Stomach (tissue), 4 donors: ENCODE data around the gene NPM3.

ENCODE experiments used
- CTCF ChIP-seq, 7 experiments: fragments of 450-650 bp in 4 of 7; fragments of 200-600 bp in 3 of 7; sonication (generic) in 3 of 7; IDR thresholded peaks; one replicate each; pipeline ENCODE4 v1.5.1; 2016 to 2019; ENCODE audit warnings: antibody characterized with exemption in 7 of 7, control low read depth in 2 of 7, mild to moderate bottlenecking in 1 of 7
- EP300 ChIP-seq: sonication (generic); formaldehyde crosslinking; IDR thresholded peaks from one replicate; pipeline ENCODE4 v1.6.1; 2017; ENCODE audit warnings: antibody characterized with exemption
- POLR2A ChIP-seq, 4 donors: fragments of 450-650 bp; IDR thresholded peaks; one replicate each; pipeline ENCODE4 v1.6.1; 2016; ENCODE audit warnings: antibody characterized with exemption in 4 of 4, control low read depth in 2 of 4, mild to moderate bottlenecking in 1 of 4, moderate library complexity in 1 of 4

GRCh38 chr10:101766306-101766705 is 16.9 kb downstream of the NPM3 start:
- TF ChIP-seq CTCF (IDR thresholded peaks at IDR 0.05) (no peak), EP300 (no peak), POLR2A (IDR thresholded peaks at IDR 0.05) (no peak)
